Heart right ventricle (tissue), 16 donors: ENCODE data around the gene ESYT2. TPM values are rescaled to one million over a fixed set of nuclear protein-coding genes. Genes with fewer than 3 reads are reported as not detected.
"Not testable (repeated sequence)": the region's sequence is repeated elsewhere in the genome, so short reads cannot be mapped to it uniquely, and the experiment has no call there.

ENCODE experiments used
- ATAC-seq, 8 donors: fragments of 200-7000 bp; cut with Tn5 transposase; one replicate each; pipeline ENCODE4 v1.9.1; 2020; ENCODE audit warnings: mild to moderate bottlenecking in 8 of 8, moderate library complexity in 8 of 8, moderate number of reproducible peaks in 1 of 8
- DNase-seq, 2 donors: peaks; one replicate each; pipeline ENCODE4 v3.0.0-alpha.2; 2020
- H3K27ac ChIP-seq, 10 donors: fragments of 200-600 bp; sonication (generic) in 2 of 10; one replicate each; pipeline versions ENCODE4 v1.5.0 to v1.8.0; 2020 to 2022; ENCODE audit warnings: mild to moderate bottlenecking in 3 of 10
- H3K27me3 ChIP-seq, 7 donors: fragments of 200-600 bp; one replicate each; pipeline ENCODE4 v1.8.0; 2021 to 2022; ENCODE audit warnings: mild to moderate bottlenecking in 2 of 7
- H3K36me3 ChIP-seq, 9 donors: fragments of 200-600 bp; sonication (generic) in 1 of 9; one replicate each; pipeline versions ENCODE4 v1.5.0 to v1.8.0; 2020 to 2022; ENCODE audit warnings: mild to moderate bottlenecking in 2 of 9
- H3K4me1 ChIP-seq, 9 donors: fragments of 200-600 bp; sonication (generic) in 1 of 9; one replicate each; pipeline versions ENCODE4 v1.5.0 to v1.8.0; 2020 to 2022; ENCODE audit warnings: mild to moderate bottlenecking in 4 of 9
- H3K4me3 ChIP-seq, 10 donors: fragments of 200-600 bp; sonication (generic) in 2 of 10; one replicate each; pipeline versions ENCODE4 v1.5.0 to v1.8.0; 2020 to 2022; ENCODE audit warnings: mild to moderate bottlenecking in 7 of 10, moderate library complexity in 2 of 10
- H3K9me3 ChIP-seq, 11 donors: fragments of 200-600 bp in 10 of 11; sonication (generic) in 2 of 11; one replicate each; pipeline versions ENCODE4 v1.5.0 to v1.8.0; 2013 to 2022; ENCODE audit warnings: mild to moderate bottlenecking in 2 of 11, control low read depth in 1 of 11, moderate library complexity in 1 of 11
- WGBS, 2 donors: extraction: QIAGEN DNeasy Blood & Tissue Kit; methylation state at CpG; one replicate each; pipeline ENCODE4 v1.1.7; 2013; ENCODE audit warnings: inconsistent platforms in 1 of 2; 5-methylcytosine and 5-hydroxymethylcytosine counted together
- intact Hi-C, 10 donors: fragments of 100-400 bp; cut with DNase I; formaldehyde crosslinking; loops; one replicate each; pipeline versions ENCODE4 v1.11.1 to v1.14.2; 2022
- polyA plus RNA-seq, 2 donors: library from polyadenylated mRNA; stranded (reverse); fragments of 200-250 nt; gene quantifications; one replicate each; pipeline ENCODE4 v1.2.3, GENCODE V29; 2013
- total RNA-seq, 10 donors: library from RNA; stranded (reverse); fragmentation: NEBNext Ultra II Directional in 3 of 10; extraction: Animal tissue kit (Norgen Biotek cat#: 25700) in 3 of 10; gene quantifications; one replicate each; pipeline versions ENCODE4 v1.2.1 to v1.2.4, GENCODE V29; 2021 to 2023
- TF ChIP-seq, protein P1 (sequence below), 9 donors: fragments of 200-600 bp; sonication (generic) in 2 of 9; IDR thresholded peaks; one replicate each; pipeline versions ENCODE4 v1.5.0 to v1.8.0; 2021 to 2022; ENCODE audit warnings: antibody characterized with exemption in 9 of 9, mild to moderate bottlenecking in 5 of 9, moderate library complexity in 1 of 9
- donor health status: Arrhythmogenic right ventricular cardiomyopathy.
- donor health status: ischemic (EF 13 %, LVEDD 7.1; RV severe dilation, severe dysfunction).
- donor health status: healthy with polysubstance abuse.
- donor health status: DM: no; HTN: yes; CAD: no.
- donor health status: DM: no; HTN: no; CAD: no.
- donor health status: ischemic (EF 25% LVEDD 6.9; RV normal size, moderate dysfunction).
- donor health status: ischemic (EF 25% LVEDD 5.7; RV mildly dilated, moderate dysfunction).
- donor health status: healthy.
- donor health status: DM: yes; HTN: yes; CAD: no.
- donor health status: Ischemic cardiomyopathy.
- donor health status: ischemic (EF 35%, LVEDD 5.7; RV mildly dilated, moderate dysfunction).
- donor health status: nonischemic (EF 11% LVEDD 7.7; RV severe dilation, severe dysfunction).
- donor health status: DM: yes; HTN: yes; CAD: no.
- donor health status: PGD.
- donor health status: ischemic (EF 29% LVEDD 5.4; RV normal size, mild dysfunction).
- donor health status: nonischemic (EF 23%, LVEDD 6.1; RV moderate dilation, normal function).

ESYT2 gene
- total and polyA plus RNA-seq, 12 donors, result 18.9 to 79.2 (median 48.7) TPM

DNA sequence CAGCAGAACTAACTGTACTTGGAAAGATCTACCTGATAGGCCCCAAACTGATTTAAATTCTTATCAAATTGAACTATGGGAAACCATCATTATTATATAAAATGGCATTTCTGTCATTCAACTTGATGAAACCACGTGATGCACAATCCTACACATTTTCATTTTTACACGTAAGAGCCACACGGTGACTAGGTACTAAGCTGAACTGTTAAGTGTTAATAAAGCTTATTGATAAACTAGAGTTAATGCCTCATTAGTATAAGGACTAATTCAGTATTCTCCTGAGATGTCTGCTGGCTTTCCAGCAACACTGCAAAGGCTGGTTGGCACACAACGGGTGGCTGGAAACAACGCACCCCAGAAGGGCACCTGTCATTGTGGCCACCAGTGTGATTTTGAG lies 129.3 kb downstream of the ESYT2 start:
- ATAC-seq (no peak), DNase-seq (no peak)
- H3K4me3 ChIP-seq, result no peak overlapping the region
- peaks cover 0 to 9% (median 0%) of the 10 kb centered on the region in 9 donors for H3K36me3 ChIP-seq
- H3K4me1 ChIP-seq, result peaks cover 0 to 25% (median 10%) of the 10 kb centered on the region in 9 donors
- H3K9me3 ChIP-seq, result no peaks in the 10 kb centered on the region
- 92% methylated on average over 5 of the region's 5 CpGs for WGBS, 2 donors
- TF ChIP-seq, protein P1, sequence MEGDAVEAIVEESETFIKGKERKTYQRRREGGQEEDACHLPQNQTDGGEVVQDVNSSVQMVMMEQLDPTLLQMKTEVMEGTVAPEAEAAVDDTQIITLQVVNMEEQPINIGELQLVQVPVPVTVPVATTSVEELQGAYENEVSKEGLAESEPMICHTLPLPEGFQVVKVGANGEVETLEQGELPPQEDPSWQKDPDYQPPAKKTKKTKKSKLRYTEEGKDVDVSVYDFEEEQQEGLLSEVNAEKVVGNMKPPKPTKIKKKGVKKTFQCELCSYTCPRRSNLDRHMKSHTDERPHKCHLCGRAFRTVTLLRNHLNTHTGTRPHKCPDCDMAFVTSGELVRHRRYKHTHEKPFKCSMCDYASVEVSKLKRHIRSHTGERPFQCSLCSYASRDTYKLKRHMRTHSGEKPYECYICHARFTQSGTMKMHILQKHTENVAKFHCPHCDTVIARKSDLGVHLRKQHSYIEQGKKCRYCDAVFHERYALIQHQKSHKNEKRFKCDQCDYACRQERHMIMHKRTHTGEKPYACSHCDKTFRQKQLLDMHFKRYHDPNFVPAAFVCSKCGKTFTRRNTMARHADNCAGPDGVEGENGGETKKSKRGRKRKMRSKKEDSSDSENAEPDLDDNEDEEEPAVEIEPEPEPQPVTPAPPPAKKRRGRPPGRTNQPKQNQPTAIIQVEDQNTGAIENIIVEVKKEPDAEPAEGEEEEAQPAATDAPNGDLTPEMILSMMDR (IDR thresholded peaks at IDR 0.05), result no peak
- H3K27ac ChIP-seq, result no peak overlapping the region
- H3K27me3 ChIP-seq, result no peaks in the 10 kb centered on the region
- intact Hi-C loops, result loop anchor here in 2 of 10 donors (5.0 to 10.0 kb wide), 2 partner anchors 137 to 275 kb away; no protein-coding TSS in a partner anchor

DNA sequence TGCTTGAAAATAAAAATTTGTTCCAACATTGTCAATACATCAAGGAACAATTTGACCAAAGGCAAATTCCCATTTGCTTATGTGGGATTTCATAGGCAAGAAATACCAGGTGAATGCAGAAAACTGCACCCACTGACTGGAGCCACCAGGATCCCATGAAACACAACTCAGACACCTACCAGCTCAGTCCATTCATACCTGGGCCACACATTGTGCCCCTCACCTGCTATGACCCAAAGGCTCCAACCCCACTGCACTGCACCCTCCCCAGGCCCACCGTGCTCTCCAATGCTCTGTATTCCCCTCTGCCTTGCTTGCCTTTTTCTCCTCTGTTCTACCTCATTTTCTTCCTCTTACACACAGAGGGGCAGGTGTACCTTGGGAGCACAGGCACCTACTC lies 130.0 kb downstream of the ESYT2 start:
- peaks cover 0 to 9% (median 0%) of the 10 kb centered on the region in 9 donors for H3K36me3 ChIP-seq
- 0% methylated on average over 1 of the region's 1 CpG for WGBS, 2 donors
- DNase-seq (no peak), ATAC-seq (no peak)
- H3K9me3 ChIP-seq, result no peaks in the 10 kb centered on the region
- no peaks in the 10 kb centered on the region for H3K27me3 ChIP-seq
- TF ChIP-seq, protein P1 (IDR thresholded peaks at IDR 0.05), result no peak
- H3K4me1 ChIP-seq, result peaks cover 0 to 24% (median 8%) of the 10 kb centered on the region in 9 donors
- intact Hi-C loops, result loop anchor here in 4 of 10 donors (5.0 to 10.0 kb wide), 2 partner anchors 165 to 278 kb away; no protein-coding TSS in a partner anchor
- no peak overlapping the region for H3K27ac ChIP-seq
- H3K4me3 ChIP-seq, result no peak overlapping the region

DNA sequence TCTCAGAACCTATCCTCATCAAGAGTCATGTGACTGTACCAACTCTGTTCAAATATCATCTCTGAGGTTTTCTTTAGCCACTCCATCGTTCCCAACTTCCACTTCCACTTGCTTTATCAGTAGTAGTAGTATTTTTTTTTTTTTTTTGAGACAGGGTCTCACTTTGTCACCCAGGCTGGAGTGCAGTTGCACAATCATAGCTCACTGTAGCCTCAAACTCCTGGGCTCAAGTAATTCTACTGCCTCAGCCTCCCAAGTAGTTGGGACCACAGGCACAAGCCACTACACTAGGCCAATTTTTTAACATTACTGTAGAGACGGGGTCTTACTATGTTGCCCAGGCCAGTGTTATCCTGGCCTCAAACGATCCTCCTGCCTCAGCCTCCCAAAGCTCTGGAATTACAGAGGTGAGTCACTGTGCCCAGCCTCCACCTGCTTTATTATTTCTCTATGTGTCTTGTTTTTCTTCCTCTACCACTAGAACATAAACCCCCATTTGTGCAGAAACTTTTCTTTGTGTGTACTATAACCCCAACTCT lies 130.6 kb downstream of the ESYT2 start:
- WGBS, 2 donors, result 83 to 88% methylated on average over 3 of the region's 3 CpGs
- intact Hi-C loops, result loop anchor here in 4 of 10 donors (5.0 to 10.0 kb wide), 2 partner anchors 166 to 279 kb away; no protein-coding TSS in a partner anchor

DNA sequence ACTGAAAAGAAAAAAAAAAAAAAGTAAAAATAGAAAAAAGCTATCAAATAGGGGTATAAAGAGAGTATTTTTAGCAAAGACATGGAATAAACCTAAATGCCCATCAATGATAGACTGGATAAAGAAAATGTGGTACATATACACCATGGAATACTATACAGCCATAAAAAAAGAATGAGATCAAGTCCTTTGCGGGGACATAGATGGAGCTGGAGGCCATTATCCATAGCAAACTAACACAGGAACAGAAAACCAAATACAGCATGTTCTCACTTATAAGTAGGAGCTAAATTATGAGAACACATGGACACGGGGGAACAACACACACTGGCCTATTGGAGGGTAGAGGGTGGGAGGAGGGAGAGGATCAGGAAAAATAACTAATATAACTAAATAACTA lies 131.7 kb downstream of the ESYT2 start:
- H3K27me3 ChIP-seq, result not testable (repeated sequence)
- WGBS, 2 donors, result 99 to 100% methylated on average over 2 of the region's 2 CpGs
- peaks cover 0 to 15% (median 0%) of the 10 kb centered on the region in 9 donors for H3K36me3 ChIP-seq

More for the DNA sequence above, 130.6 kb downstream of the ESYT2 start:
- H3K4me1 ChIP-seq, result peaks cover 0 to 21% (median 6%) of the 10 kb centered on the region in 9 donors
- DNase-seq, result no peak
- TF ChIP-seq, protein P1 (IDR thresholded peaks at IDR 0.05), result no peak
- no peak overlapping the region for H3K27ac ChIP-seq
- no peaks in the 10 kb centered on the region for H3K9me3 ChIP-seq
- peaks cover 0 to 9% (median 0%) of the 10 kb centered on the region in 9 donors for H3K36me3 ChIP-seq
- no peak overlapping the region for H3K4me3 ChIP-seq
- H3K27me3 ChIP-seq, result no peaks in the 10 kb centered on the region
- no peak for ATAC-seq

More for the DNA sequence above, 131.7 kb downstream of the ESYT2 start:
- ATAC-seq, DNase-seq, H3K27ac ChIP-seq, H3K4me3 ChIP-seq, H3K9me3 ChIP-seq: not testable (repeated sequence)
- peaks cover 0 to 12% (median 6%) of the 10 kb centered on the region in 9 donors for H3K4me1 ChIP-seq
- intact Hi-C loops, result loop anchor here in 7 of 10 donors (2.0 to 10.0 kb wide), 4 partner anchors 167 to 281 kb away; no protein-coding TSS in a partner anchor
